IMR-90 (cell line): ENCODE measurements around the gene NDC80. TPM values are rescaled to one million over a fixed set of nuclear protein-coding genes. Genes with fewer than 3 reads are reported as not detected.

ENCODE experiments used
- ATAC-seq: fragments of 200-7000 bp; cut with Tn5 transposase; 2 replicates; pipeline ENCODE4 v1.9.1; 2020; ENCODE audit warnings: low read depth, mild to moderate bottlenecking, moderate library complexity
- BruUV-seq: library from RNA; stranded (reverse); fragments of 400-500 nt; replicated peaks from 2 replicates; lab custom pipeline; 2021; lab: Mats Ljungman, UMichigan
- CTCF ChIA-PET: fragments of 300-600 bp; formaldehyde crosslinking; extraction: SDS; loops from one replicate; lab custom pipeline; 2021; ENCODE audit warnings: antibody characterized with exemption; lab: Yijun Ruan, JAX
- POLR2A ChIA-PET: fragments of 300-600 bp; sonication (Branson Sonifier 250); formaldehyde crosslinking; loops from one replicate; lab custom pipeline; 2022; ENCODE audit warnings: antibody characterized with exemption; ENCODE audit not compliant: unreplicated experiment; lab: Charles Lee
- DNase-seq: peaks from one replicate; pipeline ENCODE4 v3.0.0; 2013
- H2AFZ ChIP-seq: replicated peaks from 2 replicates; pipeline ENCODE3; 2013; ENCODE audit warnings: low read length, mild to moderate bottlenecking; ENCODE audit not compliant: poor library complexity
- H2AK5ac ChIP-seq: 2 replicates; pipeline ENCODE4 v1.6.1; 2013; ENCODE audit warnings: low read depth, low read length, inconsistent platforms
- H2AK9ac ChIP-seq: replicated peaks from 2 replicates; pipeline ENCODE3; 2013; ENCODE audit warnings: mild to moderate bottlenecking, low read depth, low read length, moderate library complexity; ENCODE audit not compliant: poor library complexity
- H2BK120ac ChIP-seq: 2 replicates; pipeline ENCODE4 v1.6.1; 2013; ENCODE audit warnings: low read depth, low read length, inconsistent platforms
- H2BK15ac ChIP-seq: 3 replicates; pipeline ENCODE4 v1.6.1; 2013; ENCODE audit warnings: low read depth, low read length, inconsistent platforms
- H2BK20ac ChIP-seq: 2 replicates; pipeline ENCODE4 v1.6.1; 2013; ENCODE audit warnings: low read depth, mild to moderate bottlenecking, inconsistent platforms, low read length, moderate library complexity
- H2BK5ac ChIP-seq: 2 replicates; pipeline ENCODE4 v1.6.1; 2013; ENCODE audit warnings: mild to moderate bottlenecking, low read depth, low read length, inconsistent platforms; ENCODE audit not compliant: poor library complexity, severe bottlenecking
- H3K14ac ChIP-seq: replicated peaks from 2 replicates; pipeline ENCODE4 v1.6.1; 2013; ENCODE audit warnings: low read depth, low read length, inconsistent platforms
- H3K18ac ChIP-seq: 2 replicates; pipeline ENCODE4 v1.6.1; 2013; ENCODE audit warnings: low read depth, low read length, control low read depth
- H3K23ac ChIP-seq: 2 replicates; pipeline ENCODE4 v1.6.1; 2013; ENCODE audit warnings: low read depth, low read length, inconsistent platforms
- H3K27ac ChIP-seq: 2 replicates; pipeline ENCODE4 v1.5.1; 2013; ENCODE audit warnings: mild to moderate bottlenecking, control low read depth, low read length; ENCODE audit not compliant: insufficient read depth
- H3K27me3 ChIP-seq: 2 replicates; pipeline ENCODE4 v1.6.1; 2013; ENCODE audit warnings: low read length; ENCODE audit not compliant: control insufficient read depth, insufficient read depth
- H3K36me3 ChIP-seq: 2 replicates; pipeline ENCODE4 v1.6.1; 2013; ENCODE audit warnings: low read length, mixed read lengths; ENCODE audit not compliant: control insufficient read depth, insufficient read depth
- H3K4ac ChIP-seq: 2 replicates; pipeline ENCODE4 v1.6.1; 2013; ENCODE audit warnings: low read depth, low read length, inconsistent platforms
- H3K4me1 ChIP-seq: 2 replicates; pipeline ENCODE4 v1.6.1; 2013; ENCODE audit warnings: low read length, mixed read lengths; ENCODE audit not compliant: control insufficient read depth, insufficient read depth
- H3K4me2 ChIP-seq: 2 replicates; pipeline ENCODE4 v1.6.1; 2013; ENCODE audit warnings: low read depth, mild to moderate bottlenecking, control low read depth, low read length, moderate library complexity
- H3K4me3 ChIP-seq: 2 replicates; pipeline ENCODE4 v1.5.1; 2013; ENCODE audit warnings: low read depth, mild to moderate bottlenecking, control low read depth, low read length, moderate library complexity; ENCODE audit not compliant: insufficient read depth
- H3K56ac ChIP-seq: 2 replicates; pipeline ENCODE4 v1.6.1; 2013; ENCODE audit warnings: low read length, inconsistent platforms; ENCODE audit not compliant: insufficient read depth; ENCODE audit errors: extremely low read depth
- H3K79me1 ChIP-seq, 2 experiments: 2 replicates each; pipeline ENCODE4 v1.6.1; 2013; ENCODE audit warnings: low read length in 2 of 2, inconsistent platforms in 1 of 2, low read depth in 1 of 2
- H3K9ac ChIP-seq: 2 replicates; pipeline ENCODE4 v1.6.1; 2013; ENCODE audit warnings: low read depth, low read length, control low read depth
- H3K9me1 ChIP-seq: 2 replicates; pipeline ENCODE4 v1.6.1; 2013; ENCODE audit warnings: low read length, inconsistent platforms; ENCODE audit not compliant: insufficient read depth
- H3K9me3 ChIP-seq: 2 replicates; pipeline ENCODE4 v1.6.1; 2013; ENCODE audit warnings: low read length; ENCODE audit not compliant: control insufficient read depth, insufficient read depth
- H4K20me1 ChIP-seq: 2 replicates; pipeline ENCODE4 v1.6.1; 2013; ENCODE audit warnings: low read length, inconsistent platforms; ENCODE audit not compliant: insufficient read depth
- H4K5ac ChIP-seq: 2 replicates; pipeline ENCODE4 v1.6.1; 2013; ENCODE audit warnings: mild to moderate bottlenecking, low read depth, low read length, control low read depth
- H4K8ac ChIP-seq, 2 experiments: 2 replicates each; pipeline ENCODE4 v1.6.1; 2013; ENCODE audit warnings: low read depth in 2 of 2, low read length in 2 of 2, control low read depth in 1 of 2, inconsistent platforms in 1 of 2
- H4K91ac ChIP-seq: 2 replicates; pipeline ENCODE4 v1.6.1; 2013; ENCODE audit warnings: low read depth, low read length, inconsistent platforms; ENCODE audit not compliant: insufficient read depth
- BHLHE40 ChIP-seq: fragments of 150-350 bp; IDR thresholded peaks from 2 replicates; pipeline ENCODE4 v1.6.1; 2016; ENCODE audit warnings: mild to moderate bottlenecking, low read depth, low read length
- CHD1 ChIP-seq: IDR thresholded peaks from 2 replicates; pipeline ENCODE4 v1.6.1; 2012; ENCODE audit warnings: low read depth, low read length, improper control_type of control experiment
- ELK1 ChIP-seq: fragments of 150-350 bp; IDR thresholded peaks from 2 replicates; pipeline ENCODE4 v1.6.1; 2016; ENCODE audit warnings: low read depth, mild to moderate bottlenecking, low read length, moderate library complexity, borderline replicate concordance
- FOS ChIP-seq: fragments of 150-350 bp; IDR thresholded peaks from 2 replicates; pipeline ENCODE4 v1.6.1; 2016; ENCODE audit warnings: low read depth, low read length
- MAFK ChIP-seq: IDR thresholded peaks from 2 replicates; pipeline ENCODE4 v1.6.1; 2012; ENCODE audit warnings: low read depth, low read length, improper control_type of control experiment
- MXI1 ChIP-seq: IDR thresholded peaks from 2 replicates; pipeline ENCODE4 v1.6.1; 2012; ENCODE audit warnings: low read depth, mild to moderate bottlenecking, low read length, moderate library complexity, borderline replicate concordance
- RFX5 ChIP-seq: IDR thresholded peaks from 2 replicates; pipeline ENCODE4 v1.8.0; 2012; ENCODE audit warnings: low read depth, mild to moderate bottlenecking, low read length, moderate library complexity
- USF2 ChIP-seq: fragments of 150-350 bp; IDR thresholded peaks from 2 replicates; pipeline ENCODE4 v1.6.1; 2017; ENCODE audit warnings: mild to moderate bottlenecking, antibody characterized with exemption, low read length, low read depth
- WGBS, 2 experiments: methylation state at CpG; one replicate each; pipeline versions ENCODE4 v1.1.5 to v1.1.7; 2013; ENCODE audit warnings: missing lambda C conversion rate in 2 of 2; ENCODE audit not compliant: insufficient read length in 1 of 2; ENCODE audit errors: extremely low coverage in 2 of 2; 5-methylcytosine and 5-hydroxymethylcytosine counted together
- dilution Hi-C: fragments of 300-500 bp; cut with HindIII; formaldehyde crosslinking; loops from one replicate; pipeline ENCODE4 v1.14.3; 2018; ENCODE audit warnings: low sequenced_read_pairs; ENCODE audit not compliant: unreplicated experiment
- in situ Hi-C: fragments of 300-500 bp; cut with MboI; formaldehyde crosslinking; loops from 3 replicates; pipeline ENCODE4 v1.14.3; 2019; ENCODE audit warnings: low sequenced_read_pairs, inconsistent platforms, mixed read lengths
- intact Hi-C: fragments of 100-400 bp; cut with micrococcal nuclease; formaldehyde crosslinking; loops from 2 replicates; pipeline ENCODE4 v1.10.0; 2022
- polyA plus RNA-seq, 3 experiments: library from polyadenylated mRNA; depleted of rRNA; stranded (reverse); fragments of >200 nt; gene quantifications; 2 replicates each; pipeline ENCODE4 v1.2.3, GENCODE V29; 2012; ENCODE audit warnings: low replicate concordance in 1 of 3
- total RNA-seq: library from RNA; depleted of rRNA; stranded (reverse); fragments of >200 nt; gene quantifications from 2 replicates; pipeline ENCODE4 v1.2.3, GENCODE V29; 2012

Gene NDC80
- total and polyA plus RNA-seq, 2 of the 4 experiments (the other 2 are of a cell fraction), result 11.8 to 15.5 TPM

- no peaks in the 10 kb centered on the region for H3K79me1 ChIP-seq
- H4K20me1 ChIP-seq, result no peaks in the 10 kb centered on the region
- no peak overlapping the region for H3K14ac ChIP-seq
- in situ Hi-C loops (loop anchor here (5.0 to 25.0 kb wide), 3 partner anchors 199 to 949 kb away; no protein-coding TSS in a partner anchor), dilution Hi-C loops (no loop called here), intact Hi-C loops (no loop called here)
- H2AFZ ChIP-seq, result no peak overlapping the region
- ChIA-PET CTCF (interaction anchor here (1.2 kb wide), 1 partner anchor 11 kb away, joined by 3 read pairs; no protein-coding TSS in a partner anchor), POLR2A (no interaction called here)
- peak overlapping the region; percentile 42; the same call in 1 of the 2 replicates for H3K4ac ChIP-seq
- DNase-seq (no peak), ATAC-seq (no peak)
- no peak overlapping the region for H4K91ac ChIP-seq
- H3K9me1 ChIP-seq, result no peaks in the 10 kb centered on the region
- H3K4me3 ChIP-seq, result no peak overlapping the region
- peak overlapping the region; percentile 58 for H2BK5ac ChIP-seq
- H3K27me3 ChIP-seq, result no peaks in the 10 kb centered on the region
- TF ChIP-seq CHD1 (no peak), MAFK (no peak), FOS (no peak), RFX5 (no peak), USF2 (no peak), ELK1 (no peak), BHLHE40 (no peak), MXI1 (no peak)
- H3K4me2 ChIP-seq, result no peak overlapping the region
- no peak overlapping the region for H3K56ac ChIP-seq
- H2AK9ac ChIP-seq, result no peak overlapping the region
- H3K9ac ChIP-seq, result no peak overlapping the region
- peak overlapping the region; percentile 48; the same call in 1 of the 2 replicates for H2AK5ac ChIP-seq
- no peaks in the 10 kb centered on the region for H3K4me1 ChIP-seq
- H3K18ac ChIP-seq, result peak overlapping the region; percentile 59; the same call in 1 of the 2 replicates
- no peak overlapping the region for H2BK15ac ChIP-seq
- H4K5ac ChIP-seq, result no peak overlapping the region
- H3K23ac ChIP-seq, result no peak overlapping the region
- no peaks in the 10 kb centered on the region for H3K36me3 ChIP-seq
- 100% methylated on average over 1 of the region's 2 CpGs; no CpG with 5 or more reads in 1 of the 2 experiments for WGBS, 2 experiments
- peak overlapping the region in 1 of 2 experiments; percentile 65; a peak in 1 of 4 replicates for H4K8ac ChIP-seq
- BruUV-seq, result no TSS peak
- H2BK20ac ChIP-seq, result peak overlapping the region; percentile 76; the same call in 1 of the 2 replicates
- peak overlapping the region; percentile 61; the same call in 1 of the 2 replicates for H2BK120ac ChIP-seq
- H3K27ac ChIP-seq, result no peak overlapping the region
- peaks cover 2% of the 10 kb centered on the region for H3K9me3 ChIP-seq
These were observed 35.3 kb upstream of the NDC80 start for GRCh38 chr18:2536063-2536462.
